ENCODE measurements around the gene PLEKHA4. TPM values are rescaled to one million over a fixed set of nuclear protein-coding genes. Genes with fewer than 3 reads are reported as not detected.

Gene PLEKHA4
- total RNA-seq, 2 donors from 2014 or later = 5.6 to 6.6 TPM

- Histone ChIP-seq H3K36me3 (no peaks in the 10 kb centered on the region), H3K9ac (ENCODE audit: low read depth in 2 of 2, low read length in 2 of 2) (peak overlapping the region in 1 of 2 donors; percentile 62), H3K27ac (no peak overlapping the region), H3K4me1 (no peaks in the 10 kb centered on the region), H3K4me3 (peak overlapping the region; percentile 17), H3K9me3 (no peaks in the 10 kb centered on the region), H3K27me3 (no peaks in the 10 kb centered on the region)
- intact Hi-C loops (cut with DNase I) = loop anchor here (2.0 kb wide), 1 partner anchor 41 kb away; no protein-coding TSS in a partner anchor
- DNase-seq = peak; percentile 97
- TF ChIP-seq, protein P1, sequence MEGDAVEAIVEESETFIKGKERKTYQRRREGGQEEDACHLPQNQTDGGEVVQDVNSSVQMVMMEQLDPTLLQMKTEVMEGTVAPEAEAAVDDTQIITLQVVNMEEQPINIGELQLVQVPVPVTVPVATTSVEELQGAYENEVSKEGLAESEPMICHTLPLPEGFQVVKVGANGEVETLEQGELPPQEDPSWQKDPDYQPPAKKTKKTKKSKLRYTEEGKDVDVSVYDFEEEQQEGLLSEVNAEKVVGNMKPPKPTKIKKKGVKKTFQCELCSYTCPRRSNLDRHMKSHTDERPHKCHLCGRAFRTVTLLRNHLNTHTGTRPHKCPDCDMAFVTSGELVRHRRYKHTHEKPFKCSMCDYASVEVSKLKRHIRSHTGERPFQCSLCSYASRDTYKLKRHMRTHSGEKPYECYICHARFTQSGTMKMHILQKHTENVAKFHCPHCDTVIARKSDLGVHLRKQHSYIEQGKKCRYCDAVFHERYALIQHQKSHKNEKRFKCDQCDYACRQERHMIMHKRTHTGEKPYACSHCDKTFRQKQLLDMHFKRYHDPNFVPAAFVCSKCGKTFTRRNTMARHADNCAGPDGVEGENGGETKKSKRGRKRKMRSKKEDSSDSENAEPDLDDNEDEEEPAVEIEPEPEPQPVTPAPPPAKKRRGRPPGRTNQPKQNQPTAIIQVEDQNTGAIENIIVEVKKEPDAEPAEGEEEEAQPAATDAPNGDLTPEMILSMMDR (IDR thresholded peaks at IDR 0.05) = peak; percentile 83
Measured at GRCh38 chr19:48835734-48836088, 32.7 kb downstream of the PLEKHA4 start.

DNA sequence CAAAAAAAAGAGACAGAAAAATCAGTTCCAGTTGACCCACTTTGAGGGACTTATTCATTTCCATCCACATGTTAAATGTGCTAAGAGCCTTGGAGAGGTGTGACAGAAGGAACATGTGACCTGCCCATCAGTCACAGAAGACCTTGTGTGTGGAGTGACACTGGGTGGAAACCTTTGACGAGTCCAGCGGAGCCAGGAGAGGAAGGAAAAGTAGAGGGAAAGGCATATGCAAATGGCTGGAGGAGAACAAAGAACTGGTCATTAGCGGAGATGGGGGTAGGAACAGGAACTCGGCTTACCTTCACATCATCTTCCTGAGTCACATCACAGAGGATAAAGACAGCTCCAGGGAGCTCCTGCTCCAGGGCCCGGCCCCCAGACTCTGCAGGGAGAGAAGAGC is 34.4 kb downstream of the PLEKHA4 start:
- no peak overlapping the region for H3K27ac ChIP-seq
- H3K9ac ChIP-seq (ENCODE audit: low read depth in 2 of 2, low read length in 2 of 2) = no peak overlapping the region
- intact Hi-C loops (cut with DNase I) = loop anchor here (2.0 kb wide), 1 partner anchor 39 kb away; no protein-coding TSS in a partner anchor
- H3K4me1 ChIP-seq = no peaks in the 10 kb centered on the region
- DNase-seq = no peak
- no peaks in the 10 kb centered on the region for H3K36me3 ChIP-seq
- H3K27me3 ChIP-seq = no peaks in the 10 kb centered on the region
- H3K9me3 ChIP-seq = no peaks in the 10 kb centered on the region
- no peak overlapping the region for H3K4me3 ChIP-seq
- TF ChIP-seq, protein P1 (IDR thresholded peaks at IDR 0.05) = no peak

GRCh38 chr19:48833049-48833448 is 35.4 kb downstream of the PLEKHA4 start:
- no peaks in the 10 kb centered on the region for H3K4me1 ChIP-seq
- H3K9me3 ChIP-seq = no peaks in the 10 kb centered on the region
- TF ChIP-seq, protein P1 (IDR thresholded peaks at IDR 0.05) = no peak
- H3K4me3 ChIP-seq = no peak overlapping the region
- no peaks in the 10 kb centered on the region for H3K36me3 ChIP-seq
- no peaks in the 10 kb centered on the region for H3K27me3 ChIP-seq
- H3K27ac ChIP-seq = no peak overlapping the region
- intact Hi-C loops (cut with DNase I) = no loop called here
- DNase-seq = no peak
- no peak overlapping the region for H3K9ac ChIP-seq (ENCODE audit: low read depth in 2 of 2, low read length in 2 of 2)

DNA sequence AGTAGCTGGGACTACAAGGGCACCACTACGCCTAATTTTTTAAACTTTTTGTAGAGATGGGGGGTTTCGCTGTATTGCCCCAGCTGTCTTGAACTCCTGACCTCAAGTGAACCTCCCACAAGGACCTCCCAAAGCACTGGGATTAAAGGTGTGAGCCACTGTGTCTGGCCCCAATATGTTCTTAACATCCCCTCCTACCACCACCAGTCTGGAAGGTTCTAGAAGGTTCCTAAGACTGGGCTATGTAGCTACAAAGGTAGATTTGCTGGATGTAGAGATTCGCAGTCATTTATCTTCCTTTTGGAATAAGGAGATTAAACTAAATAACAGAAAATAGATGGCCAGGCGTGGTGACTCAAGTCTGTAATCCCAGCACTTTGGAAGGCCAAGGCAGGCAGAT is 37.5 kb downstream of the PLEKHA4 start:
- intact Hi-C loops (cut with DNase I) = no loop called here
- Histone ChIP-seq H3K27ac (no peak overlapping the region), H3K4me3 (no peak overlapping the region), H3K27me3 (no peaks in the 10 kb centered on the region), H3K36me3 (no peaks in the 10 kb centered on the region), H3K4me1 (no peaks in the 10 kb centered on the region), H3K9me3 (no peaks in the 10 kb centered on the region), H3K9ac (ENCODE audit: low read depth in 2 of 2, low read length in 2 of 2) (no peak overlapping the region)
- TF ChIP-seq, protein P1 (IDR thresholded peaks at IDR 0.05) = no peak
- no peak for DNase-seq

- Histone ChIP-seq H3K27me3 (no peaks in the 10 kb centered on the region), H3K4me1 (no peaks in the 10 kb centered on the region), H3K36me3 (no peaks in the 10 kb centered on the region), H3K27ac (no peak overlapping the region), H3K4me3 (no peak overlapping the region), H3K9me3 (no peaks in the 10 kb centered on the region), H3K9ac (ENCODE audit: low read depth in 2 of 2, low read length in 2 of 2) (no peak overlapping the region)
- intact Hi-C loops (cut with DNase I) = no loop called here
- TF ChIP-seq, protein P1 (IDR thresholded peaks at IDR 0.05) = no peak
- DNase-seq = no peak
Measured at GRCh38 chr19:48830088-48830487, 38.3 kb downstream of the PLEKHA4 start.
